GM19240 (cell line): Measurements from ENCODE around the gene AP3D1.
A peak's percentile ranks its signal among the peaks of the same experiment; 100 is the strongest.

Source experiments
- DNase-seq: peaks from one replicate; pipeline ENCODE4 v3.0.0; 2011; ENCODE audit warnings: low spot score; ENCODE audit not compliant: insufficient read length

AP3D1 gene

DNA sequence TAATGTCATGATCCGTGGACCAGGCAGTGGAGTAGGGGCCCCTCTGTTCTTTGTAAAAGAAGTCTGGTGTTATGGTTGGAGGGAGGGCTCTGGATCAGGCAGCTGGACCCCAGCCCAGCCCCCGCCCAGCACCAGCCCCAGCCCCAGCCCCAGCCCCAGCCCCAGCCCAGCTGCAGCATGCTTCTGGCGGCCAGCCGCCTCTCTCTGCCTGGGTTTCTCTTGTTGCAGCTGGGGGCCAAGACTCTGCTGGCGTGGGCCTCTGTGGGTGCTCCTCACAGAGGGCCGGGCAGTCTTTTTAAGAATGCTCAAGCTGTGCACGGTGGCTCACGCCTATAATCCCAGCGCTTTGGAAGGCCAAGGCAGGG is 30.2 kb upstream of the AP3D1 start:
- no peak for DNase-seq

DNA sequence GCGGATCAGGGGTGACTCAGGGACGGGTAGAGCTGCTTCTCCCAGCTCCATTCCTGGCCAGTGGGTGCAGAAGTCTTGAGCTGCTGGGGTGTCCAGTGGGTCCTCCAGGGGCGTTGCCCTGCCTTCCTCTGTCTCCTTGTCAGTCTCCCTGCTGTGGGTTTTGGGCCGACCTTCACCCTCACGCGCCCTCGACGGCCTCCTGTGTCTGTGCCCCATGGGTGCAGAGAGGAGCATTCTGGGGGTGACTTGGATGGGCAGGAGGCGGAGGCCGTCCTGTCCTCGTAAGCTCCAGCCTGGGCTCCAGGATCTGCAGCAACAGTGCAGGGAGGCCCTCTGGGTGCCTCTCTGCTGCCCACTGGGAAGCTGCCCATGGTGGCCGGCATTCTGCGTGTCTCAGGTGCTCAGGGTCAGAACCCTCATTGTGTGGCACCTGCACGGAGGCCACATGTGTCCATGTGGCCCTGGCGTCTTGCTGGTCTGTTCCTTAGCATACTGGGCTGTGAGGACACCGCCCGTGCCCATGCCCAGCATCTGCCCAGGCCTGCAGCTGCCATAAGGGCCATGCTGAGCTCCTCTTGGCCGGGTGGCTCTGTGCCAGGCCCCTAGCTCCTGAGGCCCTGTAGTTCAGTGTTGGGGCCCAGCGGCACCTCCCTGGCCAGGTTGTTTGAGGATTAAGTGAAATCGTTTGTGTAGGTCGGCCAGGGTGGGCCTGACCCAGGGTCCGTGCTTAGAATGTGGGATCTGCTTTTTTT is 29.7 kb upstream of the AP3D1 start:
- no peak for DNase-seq

GRCh38 chr19:2180114-2180513 is 28.7 kb upstream of the AP3D1 start:
- no peak for DNase-seq

GRCh38 chr19:2179095-2179494 is 27.7 kb upstream of the AP3D1 start:
- no peak for DNase-seq

DNA sequence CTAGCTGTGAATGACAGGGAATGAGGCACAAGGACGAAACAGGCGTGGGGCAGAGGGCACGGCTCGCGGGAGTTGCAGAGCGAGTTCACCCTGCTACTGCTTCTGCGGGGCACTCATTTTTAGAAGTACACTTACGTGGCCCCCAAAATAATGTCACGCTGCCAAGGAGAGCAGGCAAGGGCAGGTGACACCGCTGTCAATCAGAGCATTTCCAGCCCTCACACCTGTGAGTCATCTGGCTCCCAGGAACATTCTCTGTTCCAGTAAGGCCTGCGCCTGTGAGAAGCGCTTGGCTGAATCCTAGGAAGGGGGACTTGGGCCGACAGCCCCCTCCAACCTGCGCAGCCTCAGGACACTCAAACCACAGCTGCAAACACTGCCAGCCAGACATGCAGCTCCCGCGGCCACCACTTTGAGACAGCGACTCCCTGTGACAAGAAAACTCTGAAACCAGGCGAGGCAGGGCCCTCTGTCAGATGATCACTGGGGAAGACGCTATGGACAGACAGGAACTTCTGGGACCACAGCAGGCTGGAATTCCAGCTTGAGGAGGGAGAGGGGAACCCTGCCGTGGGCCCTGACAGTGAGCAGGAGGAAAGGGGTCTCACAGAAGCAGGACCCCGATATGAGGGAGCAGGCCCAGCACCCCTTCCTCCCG is 25.1 kb upstream of the AP3D1 start:
- DNase-seq, result no peak

DNA sequence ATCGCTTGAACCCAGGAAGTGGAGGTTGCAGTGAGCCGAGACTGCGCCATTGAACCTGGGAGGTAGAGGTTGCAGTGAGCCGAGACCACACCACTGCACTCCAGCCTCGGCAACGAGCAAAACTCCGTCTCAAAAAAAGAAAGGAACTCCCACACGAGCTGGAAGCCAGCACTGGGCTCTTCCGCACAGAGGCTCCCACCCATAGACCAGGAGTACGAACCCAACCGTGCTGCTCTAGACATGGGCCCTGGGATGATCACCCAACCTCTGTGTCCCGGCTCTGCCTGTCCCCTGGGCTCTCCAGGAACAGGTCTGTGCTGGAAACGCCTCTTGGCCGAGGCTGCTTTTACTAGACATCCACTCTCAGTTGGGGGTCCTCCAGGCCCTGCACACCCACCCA is 24.4 kb upstream of the AP3D1 start:
- DNase-seq, result no peak

DNA sequence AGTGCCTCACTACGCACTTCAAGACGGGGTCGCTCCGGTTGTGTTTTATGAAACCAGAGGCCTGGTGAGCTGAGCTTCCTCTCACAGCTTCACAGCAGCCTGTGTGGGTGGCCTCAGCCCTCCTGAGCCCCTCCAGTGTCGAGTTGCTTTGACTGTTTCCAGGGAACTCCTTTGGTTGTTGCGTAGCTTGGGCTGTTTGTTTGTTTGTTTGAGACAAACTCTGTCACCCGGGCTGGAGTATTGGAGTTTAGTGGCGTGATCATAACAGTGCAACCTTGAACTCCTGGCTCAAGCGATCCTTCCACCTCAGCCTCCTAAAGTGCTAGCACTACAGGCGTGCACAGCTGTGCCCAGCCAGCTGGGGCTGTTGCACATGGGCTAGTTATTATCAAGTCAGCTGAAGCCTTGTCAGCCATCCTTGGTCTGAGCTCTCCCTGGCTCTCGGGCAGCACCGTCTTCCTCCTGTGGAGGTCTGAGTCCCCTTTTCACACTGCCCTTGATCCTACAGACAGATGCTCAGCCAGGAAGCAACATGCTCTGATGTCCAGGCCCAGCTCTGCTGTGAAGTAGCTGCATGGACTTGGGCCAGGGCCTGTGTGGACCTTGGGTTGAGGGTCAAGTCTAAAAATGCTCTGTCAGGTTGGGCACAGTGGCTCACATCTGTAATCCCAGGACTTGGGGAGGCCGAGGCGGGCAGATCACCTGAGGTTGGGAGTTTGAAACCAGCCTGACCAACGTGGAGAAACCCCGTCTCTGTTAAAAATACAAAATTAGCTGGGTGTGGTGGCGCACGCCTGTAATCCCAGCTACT is 22.6 kb upstream of the AP3D1 start:
- DNase-seq, result no peak

- DNase-seq, result no peak
These were observed 22.0 kb upstream of the AP3D1 start for GRCh38 chr19:2173388-2173766.

GRCh38 chr19:2171349-2172145 is 20.2 kb upstream of the AP3D1 start:
- peak; percentile 86 for DNase-seq

DNA sequence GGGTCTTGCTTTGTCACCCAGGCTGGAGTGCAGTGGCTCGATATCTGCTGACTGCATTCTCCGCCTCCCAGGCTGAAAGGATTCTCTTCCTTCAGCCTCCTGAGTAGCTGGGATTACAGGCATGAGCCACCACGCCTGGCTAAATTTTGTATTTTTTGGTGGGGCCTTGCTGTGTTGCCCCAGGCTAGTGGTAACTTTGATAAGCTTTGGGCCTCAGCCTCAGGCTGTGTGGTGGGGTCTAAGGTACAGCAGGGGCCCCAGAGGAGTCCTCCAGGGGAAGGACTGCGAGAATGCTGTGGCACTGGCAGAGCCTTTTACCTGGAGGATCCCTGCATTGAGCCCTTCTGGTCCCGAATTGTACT is 19.6 kb upstream of the AP3D1 start:
- DNase-seq, result no peak

- no peak for DNase-seq
These were observed 18.9 kb upstream of the AP3D1 start for GRCh38 chr19:2170219-2170618.

GRCh38 chr19:2168619-2169424 is 17.5 kb upstream of the AP3D1 start:
- no peak for DNase-seq

DNA sequence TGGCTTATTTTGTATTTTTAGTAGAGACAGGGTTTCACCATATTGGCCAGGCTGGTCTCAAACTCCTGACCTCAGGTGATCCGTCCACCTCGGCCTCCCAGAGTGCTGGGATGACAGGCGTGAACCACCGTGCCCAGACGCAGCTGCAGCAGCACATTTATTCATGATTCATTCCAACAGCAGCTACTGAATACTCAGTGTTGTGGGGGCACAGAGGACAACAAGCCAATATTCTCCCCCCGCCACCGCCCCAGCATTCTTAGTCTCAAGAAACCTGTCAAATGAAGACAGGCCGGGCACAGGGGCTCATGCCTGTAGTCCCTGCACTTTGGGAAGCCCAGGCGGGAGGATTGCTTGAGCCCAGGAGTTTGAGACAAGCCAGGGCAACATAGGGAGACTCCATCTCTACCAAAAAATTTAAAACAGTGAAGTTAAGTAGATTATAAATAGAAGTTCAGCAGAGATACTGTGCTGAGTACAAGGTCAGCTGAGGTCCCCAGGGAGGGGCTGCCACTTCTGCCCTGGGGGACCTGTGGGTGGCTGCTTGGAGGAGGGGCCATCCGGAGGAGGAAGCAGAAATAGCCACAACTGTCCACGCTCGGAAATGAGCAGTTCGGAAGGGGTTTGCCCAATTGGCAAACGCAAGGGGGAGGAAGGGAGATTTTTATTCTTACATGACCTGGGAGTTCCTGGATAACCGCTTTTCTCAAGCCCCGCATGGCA is 16.7 kb upstream of the AP3D1 start:
- no peak for DNase-seq

- DNase-seq, result no peak
These were observed 15.7 kb upstream of the AP3D1 start for GRCh38 chr19:2166741-2167738.

- no peak for DNase-seq
These were observed 12.9 kb upstream of the AP3D1 start for GRCh38 chr19:2164020-2164998.

- DNase-seq, result no peak
These were observed 9.0 kb upstream of the AP3D1 start for GRCh38 chr19:2160379-2160778.

DNA sequence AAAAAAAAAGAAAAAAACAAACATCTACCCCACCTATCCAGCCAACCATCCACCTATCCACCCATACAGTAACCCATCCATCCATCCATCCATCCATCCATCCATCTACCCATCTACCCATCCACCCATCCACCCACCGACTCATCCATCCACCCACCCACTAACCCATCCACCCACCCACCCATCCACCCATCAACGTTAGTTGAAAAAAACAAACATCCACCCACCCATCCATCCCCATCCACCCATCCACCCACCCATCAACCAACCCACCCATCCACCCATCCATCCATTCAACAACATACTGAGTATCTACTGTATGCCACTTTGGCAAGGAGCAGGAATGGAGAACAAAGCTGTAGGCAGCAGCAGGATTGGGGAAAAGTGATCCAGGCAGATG is 6.1 kb upstream of the AP3D1 start:
- no peak for DNase-seq

DNA sequence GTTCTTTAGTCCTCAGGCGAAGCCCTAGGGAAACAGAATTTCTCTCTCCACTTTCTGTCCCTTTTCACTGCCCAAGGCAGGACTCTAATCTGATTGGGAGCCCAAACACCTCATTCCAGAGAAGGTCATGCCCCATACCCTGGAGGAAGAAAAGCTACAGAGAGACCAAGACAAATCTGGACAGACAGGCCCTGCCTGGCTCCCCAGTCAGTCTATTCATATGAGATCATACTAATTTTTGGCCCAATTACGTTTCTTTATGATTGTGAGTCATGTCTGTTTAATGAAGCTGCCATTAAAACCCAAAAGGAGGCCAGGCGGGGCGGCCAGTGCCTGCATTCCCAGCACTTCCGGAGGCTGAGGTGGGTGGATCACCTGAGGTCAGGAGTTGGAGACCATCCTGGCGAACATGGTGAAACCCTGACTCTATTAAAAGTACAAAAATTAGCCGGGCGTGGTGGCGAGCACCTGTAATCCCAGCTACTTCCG is 3.3 kb upstream of the AP3D1 start:
- DNase-seq, result no peak
